Upper lobe of left lung (tissue), 6 donors: ENCODE data around the gene PLXNA4. TPM values are rescaled to one million over a fixed set of nuclear protein-coding genes. Genes with fewer than 3 reads are reported as not detected.
"Not testable (repeated sequence)": the region's sequence is repeated elsewhere in the genome, so short reads cannot be mapped to it uniquely, and the experiment has no call there.

Experiments used
- ATAC-seq, 2 donors: fragments of 200-7000 bp; cut with Tn5 transposase; one replicate each; pipeline ENCODE4 v1.9.1; 2022; ENCODE audit warnings: mild to moderate bottlenecking in 2 of 2, moderate library complexity in 2 of 2; ENCODE audit not compliant: low FRiP score in 2 of 2
- DNase-seq, 2 donors: peaks; one replicate each; pipeline ENCODE4 v3.0.0-alpha.2; 2019 to 2020
- H3K27ac ChIP-seq, 4 donors: fragments of 200-600 bp; sonication (generic); one replicate each; pipeline ENCODE4 v1.5.1; 2016 to 2019
- H3K27me3 ChIP-seq, 4 donors: fragments of 200-600 bp; sonication (generic); one replicate each; pipeline ENCODE4 v1.5.1; 2017 to 2019
- H3K36me3 ChIP-seq, 4 donors: fragments of 200-600 bp; sonication (generic); one replicate each; pipeline ENCODE4 v1.5.1; 2016 to 2019
- H3K4me1 ChIP-seq, 4 donors: fragments of 200-600 bp; sonication (generic); one replicate each; pipeline ENCODE4 v1.5.1; 2018 to 2019
- H3K4me3 ChIP-seq, 4 donors: fragments of 200-600 bp; sonication (generic); one replicate each; pipeline ENCODE4 v1.5.1; 2017 to 2019; ENCODE audit warnings: mild to moderate bottlenecking in 2 of 4, moderate library complexity in 1 of 4
- H3K9me3 ChIP-seq, 4 donors: fragments of 200-600 bp; sonication (generic); one replicate each; pipeline ENCODE4 v1.5.1; 2018 to 2019
- EP300 ChIP-seq, 4 donors: sonication (generic); formaldehyde crosslinking; IDR thresholded peaks; one replicate each; pipeline ENCODE4 v1.5.1; 2017; ENCODE audit warnings: antibody characterized with exemption in 4 of 4, control low read depth in 2 of 4
- POLR2A ChIP-seq, 4 donors: fragments of 450-650 bp; IDR thresholded peaks; one replicate each; pipeline ENCODE4 v1.5.1; 2016 to 2017; ENCODE audit warnings: antibody characterized with exemption in 4 of 4, mild to moderate bottlenecking in 2 of 4
- POLR2AphosphoS5 ChIP-seq, 2 donors: sonication (generic); formaldehyde crosslinking; IDR thresholded peaks; one replicate each; pipeline ENCODE4 v1.5.1; 2017; ENCODE audit warnings: antibody characterized with exemption in 2 of 2
- WGBS, 2 donors: methylation state at CpG; one replicate each; pipeline ENCODE4 v1.1.5; 2017 to 2018; 5-methylcytosine and 5-hydroxymethylcytosine counted together
- total RNA-seq, 6 donors: library from RNA; depleted of rRNA in 4 of 6; stranded (reverse); fragments of >200 nt in 4 of 6; gene quantifications; one replicate each; pipeline versions ENCODE4 v1.1.0 to v1.2.1, GENCODE V29; 2016 to 2021
- TF ChIP-seq, protein P1 (sequence below), 6 experiments: fragments of 450-650 bp in 4 of 6; fragments of 200-600 bp in 2 of 6; sonication (generic) in 2 of 6; IDR thresholded peaks; one replicate each; pipeline ENCODE4 v1.5.1; 2016 to 2019; ENCODE audit warnings: antibody characterized with exemption in 6 of 6
- donor health status: DM: no; HTN: no; CAD: no; lungs with moderate emphysema.
- donor health status: DM: no; HTN: yes; CAD: no; lungs with severe emphysema.

The PLXNA4 gene
- total RNA-seq, 6 donors from 2014 or later = 1.1 to 5.9 (median 2.6) TPM

DNA sequence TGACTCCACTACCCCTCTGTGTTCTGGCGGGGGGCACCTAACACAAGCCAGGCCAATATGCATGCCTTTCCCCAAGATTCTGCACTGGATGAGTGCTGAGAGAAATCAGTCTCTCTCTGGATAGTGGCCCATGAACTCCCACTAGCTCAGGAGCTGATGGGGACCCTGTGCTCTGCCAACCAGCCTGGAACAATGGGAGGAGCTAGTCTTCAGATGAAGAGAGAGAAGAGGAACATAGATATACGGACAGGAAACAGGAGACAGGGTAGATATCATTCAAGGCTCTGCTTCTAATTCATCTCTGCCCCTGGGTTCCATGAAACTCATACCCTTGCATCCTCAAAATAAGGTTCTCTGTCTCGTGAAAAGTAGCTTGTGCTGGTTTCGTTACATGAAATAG, 27.9 kb upstream of the PLXNA4 start:
- Histone ChIP-seq H3K4me1 (no peaks in the 10 kb centered on the region), H3K27me3 (no peaks in the 10 kb centered on the region), H3K4me3 (no peak overlapping the region), H3K36me3 (no peaks in the 10 kb centered on the region), H3K27ac (no peak overlapping the region), H3K9me3 (no peaks in the 10 kb centered on the region)
- DNase-seq (no peak), ATAC-seq (no peak)
- TF ChIP-seq EP300 (IDR thresholded peaks at IDR 0.05) (no peak), POLR2AphosphoS5 (IDR thresholded peaks at IDR 0.05) (no peak), POLR2A (IDR thresholded peaks at IDR 0.05) (no peak)
- TF ChIP-seq, protein P1, sequence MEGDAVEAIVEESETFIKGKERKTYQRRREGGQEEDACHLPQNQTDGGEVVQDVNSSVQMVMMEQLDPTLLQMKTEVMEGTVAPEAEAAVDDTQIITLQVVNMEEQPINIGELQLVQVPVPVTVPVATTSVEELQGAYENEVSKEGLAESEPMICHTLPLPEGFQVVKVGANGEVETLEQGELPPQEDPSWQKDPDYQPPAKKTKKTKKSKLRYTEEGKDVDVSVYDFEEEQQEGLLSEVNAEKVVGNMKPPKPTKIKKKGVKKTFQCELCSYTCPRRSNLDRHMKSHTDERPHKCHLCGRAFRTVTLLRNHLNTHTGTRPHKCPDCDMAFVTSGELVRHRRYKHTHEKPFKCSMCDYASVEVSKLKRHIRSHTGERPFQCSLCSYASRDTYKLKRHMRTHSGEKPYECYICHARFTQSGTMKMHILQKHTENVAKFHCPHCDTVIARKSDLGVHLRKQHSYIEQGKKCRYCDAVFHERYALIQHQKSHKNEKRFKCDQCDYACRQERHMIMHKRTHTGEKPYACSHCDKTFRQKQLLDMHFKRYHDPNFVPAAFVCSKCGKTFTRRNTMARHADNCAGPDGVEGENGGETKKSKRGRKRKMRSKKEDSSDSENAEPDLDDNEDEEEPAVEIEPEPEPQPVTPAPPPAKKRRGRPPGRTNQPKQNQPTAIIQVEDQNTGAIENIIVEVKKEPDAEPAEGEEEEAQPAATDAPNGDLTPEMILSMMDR (IDR thresholded peaks at IDR 0.05) = no peak
- 76 to 81% methylated on average over 3 to 4 of the region's 4 CpGs for WGBS, 2 donors

DNA sequence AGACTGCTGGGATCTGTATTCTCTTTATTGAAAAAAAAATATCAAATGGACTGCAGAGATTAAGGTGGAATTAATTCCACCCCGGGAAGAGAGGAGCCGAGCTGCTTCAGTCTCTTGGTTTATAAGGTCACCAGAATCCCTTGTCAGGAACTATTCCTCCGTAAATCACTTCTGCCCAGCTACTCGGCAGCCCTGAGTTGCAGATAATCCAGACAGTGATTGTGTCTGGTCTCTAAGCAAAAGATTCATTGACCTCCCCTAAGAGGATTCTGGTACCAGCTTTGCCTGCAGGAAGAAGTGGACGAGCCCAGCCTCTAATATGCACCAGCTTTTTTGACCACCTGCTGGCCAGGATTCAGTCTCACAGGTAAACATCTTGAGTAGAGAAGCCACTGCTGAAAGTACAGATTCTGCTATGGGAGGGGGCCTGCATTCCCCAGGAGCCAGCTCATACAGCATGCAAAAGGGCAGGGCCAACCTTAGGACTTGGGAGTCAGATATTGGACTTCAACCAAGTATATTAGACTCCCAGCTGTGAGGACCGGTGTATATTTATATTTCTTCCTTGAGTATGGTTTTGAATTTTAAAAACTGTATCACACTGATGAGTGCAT, 27.1 kb upstream of the PLXNA4 start:
- Histone ChIP-seq H3K9me3 (no peaks in the 10 kb centered on the region), H3K36me3 (no peaks in the 10 kb centered on the region), H3K4me1 (no peaks in the 10 kb centered on the region), H3K27ac (no peak overlapping the region), H3K27me3 (no peaks in the 10 kb centered on the region), H3K4me3 (no peak overlapping the region)
- TF ChIP-seq EP300 (IDR thresholded peaks at IDR 0.05) = no peak
- 68 to 69% methylated on average over 6 of the region's 6 CpGs for WGBS, 2 donors
- ATAC-seq (no peak), DNase-seq (no peak)

DNA sequence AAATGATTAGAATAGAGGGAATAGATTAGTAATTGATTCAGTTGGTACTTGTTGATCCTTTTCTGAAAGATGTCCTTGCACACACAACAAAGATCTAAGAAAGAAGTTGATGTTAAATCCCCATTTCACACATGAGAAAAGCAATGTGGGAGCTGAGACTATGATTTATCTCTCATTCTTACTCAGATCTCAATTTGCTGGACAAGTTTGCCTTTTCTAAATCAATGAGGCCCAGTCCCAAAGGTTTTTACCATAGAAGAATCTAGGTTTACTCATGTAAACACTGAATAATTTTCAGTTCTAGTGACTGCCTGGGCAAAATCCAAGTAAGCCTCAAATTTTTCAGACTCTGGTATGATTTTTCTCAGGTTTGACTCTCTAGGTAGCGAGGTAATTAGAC, 25.5 kb upstream of the PLXNA4 start:
- no peak overlapping the region for H3K27ac ChIP-seq
- no peaks in the 10 kb centered on the region for H3K4me1 ChIP-seq
- DNase-seq = no peak
- H3K9me3 ChIP-seq = no peaks in the 10 kb centered on the region
- H3K4me3 ChIP-seq = no peak overlapping the region
- WGBS, 2 donors = 73 to 81% methylated on average over 1 of the region's 1 CpG
- ATAC-seq = no peak
- TF ChIP-seq POLR2A (IDR thresholded peaks at IDR 0.05) (no peak), EP300 (IDR thresholded peaks at IDR 0.05) (no peak), POLR2AphosphoS5 (IDR thresholded peaks at IDR 0.05) (no peak)
- TF ChIP-seq, protein P1 (IDR thresholded peaks at IDR 0.05) = no peak
- no peaks in the 10 kb centered on the region for H3K36me3 ChIP-seq
- H3K27me3 ChIP-seq = no peaks in the 10 kb centered on the region

DNA sequence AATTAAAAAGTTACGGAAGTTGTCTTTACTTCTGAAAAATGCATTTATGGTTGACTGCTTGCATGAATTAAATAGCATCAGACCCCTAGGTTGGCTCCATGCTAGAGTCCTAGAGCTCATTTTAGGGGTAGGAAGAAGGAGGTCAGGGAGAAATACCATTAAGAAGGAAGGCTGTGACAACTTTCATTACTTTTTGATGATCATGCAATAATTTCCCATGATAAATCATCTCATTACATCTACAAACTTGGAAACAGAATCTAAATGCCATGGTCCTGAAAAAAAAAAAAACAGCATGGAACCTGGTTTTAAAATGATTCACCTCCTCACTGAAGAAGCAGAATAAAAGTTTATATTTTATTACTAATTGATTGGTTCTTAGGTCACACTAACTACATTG, 20.3 kb upstream of the PLXNA4 start:
- no peak for ATAC-seq
- no peak for DNase-seq
- H3K27me3 ChIP-seq = no peaks in the 10 kb centered on the region
- H3K27ac ChIP-seq = no peak overlapping the region
- H3K36me3 ChIP-seq = no peaks in the 10 kb centered on the region
- H3K4me1 ChIP-seq = no peaks in the 10 kb centered on the region
- WGBS, 2 donors = 93 to 100% methylated on average over 1 of the region's 1 CpG
- TF ChIP-seq EP300 (IDR thresholded peaks at IDR 0.05) (no peak), POLR2A (IDR thresholded peaks at IDR 0.05) (no peak), POLR2AphosphoS5 (IDR thresholded peaks at IDR 0.05) (no peak)
- TF ChIP-seq, protein P1 (IDR thresholded peaks at IDR 0.05) = no peak
- no peak overlapping the region for H3K4me3 ChIP-seq
- H3K9me3 ChIP-seq = no peaks in the 10 kb centered on the region

DNA sequence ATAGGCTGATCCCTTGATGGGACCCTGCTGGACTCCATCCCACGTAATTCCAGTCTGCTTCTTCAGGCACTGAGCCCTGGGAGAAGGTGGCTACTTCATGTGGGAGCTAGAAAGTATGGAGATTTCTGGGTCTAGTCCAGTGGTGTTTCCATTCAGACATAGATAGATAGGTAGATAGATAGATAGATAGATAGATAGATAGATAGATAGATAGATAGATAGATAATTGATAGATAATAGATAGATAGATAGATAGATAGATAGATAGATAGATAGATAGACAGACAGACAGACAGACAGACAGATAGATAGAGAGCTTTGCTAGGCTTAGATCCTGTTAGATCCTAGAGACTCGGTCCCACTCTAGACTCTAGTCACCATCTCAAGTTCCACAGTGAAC, 18.5 kb upstream of the PLXNA4 start:
- not testable (repeated sequence) for H3K4me3 ChIP-seq, ATAC-seq, H3K27me3 ChIP-seq, H3K9me3 ChIP-seq, H3K36me3 ChIP-seq, H3K4me1 ChIP-seq, H3K27ac ChIP-seq, DNase-seq
- WGBS, 2 donors = 86 to 97% methylated on average over 2 of the region's 2 CpGs

DNA sequence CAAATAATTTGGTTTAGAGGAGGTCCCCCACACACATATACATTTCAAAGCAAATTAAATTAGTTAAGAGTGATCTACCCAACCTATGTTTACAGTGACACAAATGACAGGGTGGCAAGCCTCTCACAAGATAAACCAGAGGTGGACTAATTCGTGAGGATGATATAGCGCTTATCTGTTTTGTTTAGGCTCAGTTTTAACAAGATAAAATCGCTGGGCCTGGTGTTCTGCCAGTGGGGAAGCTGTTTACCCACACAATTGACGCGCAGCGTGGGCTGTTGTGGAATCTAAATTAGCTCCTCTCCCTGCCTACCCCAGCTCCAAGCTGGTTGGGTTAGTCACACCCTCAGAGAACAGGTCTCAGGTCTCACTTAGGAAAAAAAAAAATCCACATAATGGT, 16.7 kb upstream of the PLXNA4 start:
- WGBS, 2 donors = 34 to 46% methylated on average over 6 of the region's 6 CpGs

More for the DNA sequence above, 16.7 kb upstream of the PLXNA4 start:
- DNase-seq (no peak), ATAC-seq (no peak)
- Histone ChIP-seq H3K9me3 (no peaks in the 10 kb centered on the region), H3K4me3 (no peak overlapping the region), H3K27ac (no peak overlapping the region), H3K4me1 (no peaks in the 10 kb centered on the region), H3K36me3 (no peaks in the 10 kb centered on the region), H3K27me3 (no peaks in the 10 kb centered on the region)
- TF ChIP-seq POLR2AphosphoS5 (IDR thresholded peaks at IDR 0.05) (no peak), POLR2A (IDR thresholded peaks at IDR 0.05) (no peak), EP300 (IDR thresholded peaks at IDR 0.05) (no peak)
- TF ChIP-seq, protein P1 (IDR thresholded peaks at IDR 0.05) = no peak
